A549 treated with Hydrocortisone at 1 μM for 4 hours (cell line): ENCODE data around the gene CPNE2. TPM values are rescaled to one million over a fixed set of nuclear protein-coding genes. Genes with fewer than 3 reads are reported as not detected.

ENCODE experiments used
- total RNA-seq: library from RNA; stranded (reverse); fragments of 200-300 nt; extraction: Qiagen RNA extraction; gene quantifications from 5 replicates; pipeline ENCODE4 v1.2.3, GENCODE V29; 2022

Gene CPNE2
- 42.7 to 48.1 TPM (median 46.2 TPM) in 5 replicates for total RNA-seq

GRCh38 chr16:57091975-57092785 lies at the start of gene CPNE2:
TSS of gene CPNE2 (plus strand) at chr16:57092583. CDS start at chr16:57110743, 18,160 bp downstream.

GRCh38 chr16:57185945-57186871 lies 93.8 kb downstream of the CPNE2 start, which contains the start of the genes PSME3IP1 and RSPRY1:
TSS of gene PSME3IP1 (minus strand) at chr16:57186039. CDS start at chr16:57173854, 12,185 bp downstream.
TSS of gene RSPRY1 (plus strand) at chr16:57186329. CDS start at chr16:57204659, 18,330 bp downstream.

Other genes starting within 250 kb of the CPNE2 start
- gene SLC12A3, start 227.4 kb upstream of the CPNE2 start, total RNA-seq = 0.10 TPM in 1 of 5 replicates, not detected in the others
- gene HERPUD1, start 160.4 kb upstream of the CPNE2 start, total RNA-seq = 92.3 to 106 TPM (median 101 TPM) in 5 replicates
- gene CETP, start 130.6 kb upstream of the CPNE2 start, total RNA-seq = not detected in 5 replicates
- 3.3 to 4.4 TPM (median 3.6 TPM) in 5 replicates for gene NLRC5, start 103.0 kb upstream of the CPNE2 start, total RNA-seq
- 83.1 to 117 TPM (median 90.8 TPM) in 5 replicates for gene PSME3IP1, start 93.5 kb downstream of the CPNE2 start, total RNA-seq
- 31.1 to 52.7 TPM (median 36.9 TPM) in 5 replicates for gene RSPRY1, start 93.7 kb downstream of the CPNE2 start, total RNA-seq
- gene ARL2BP, start 152.7 kb downstream of the CPNE2 start, total RNA-seq = 76.0 to 86.4 TPM (median 80.8 TPM) in 5 replicates
- 0.97 to 1.7 TPM (median 1.6 TPM) in 5 replicates for gene PLLP, start 192.1 kb downstream of the CPNE2 start, total RNA-seq